Activated naive CD8-positive, alpha-beta T cell treated with anti-CD3 and anti-CD28 coated beads for 36 hours (primary cell): ENCODE data around the gene SUCLG2. TPM values are rescaled to one million over a fixed set of nuclear protein-coding genes. Genes with fewer than 3 reads are reported as not detected.
A peak's percentile ranks its signal among the peaks of the same experiment; 100 is the strongest.

Experiments
- DNase-seq: peaks from one replicate; pipeline ENCODE4 v3.0.0; 2021
- H3K27ac Mint-ChIP-seq: one replicate; pipeline ENCODE4 v1.8.0; 2022; ENCODE audit warnings: mild to moderate bottlenecking, moderate library complexity, mixed read lengths
- H3K27me3 Mint-ChIP-seq: one replicate; pipeline ENCODE4 v1.8.0; 2022; ENCODE audit warnings: mild to moderate bottlenecking, mixed read lengths
- H3K36me3 Mint-ChIP-seq: one replicate; pipeline ENCODE4 v1.8.0; 2021; ENCODE audit warnings: mild to moderate bottlenecking, mixed read lengths
- H3K4me1 Mint-ChIP-seq: one replicate; pipeline ENCODE4 v1.8.0; 2021; ENCODE audit warnings: mixed read lengths
- H3K4me3 Mint-ChIP-seq: one replicate; pipeline ENCODE4 v1.8.0; 2022; ENCODE audit warnings: mild to moderate bottlenecking, moderate library complexity, mixed read lengths
- H3K9me3 Mint-ChIP-seq: one replicate; pipeline ENCODE4 v1.8.0; 2022; ENCODE audit warnings: mixed read lengths
- total RNA-seq, 2 experiments: library from RNA; stranded (reverse); gene quantifications; one replicate each; pipeline ENCODE4 v1.2.3, GENCODE V29; 2021

Gene SUCLG2
- total RNA-seq, 2 experiments from 2014 or later = 64.2 to 65.4 TPM

DNA sequence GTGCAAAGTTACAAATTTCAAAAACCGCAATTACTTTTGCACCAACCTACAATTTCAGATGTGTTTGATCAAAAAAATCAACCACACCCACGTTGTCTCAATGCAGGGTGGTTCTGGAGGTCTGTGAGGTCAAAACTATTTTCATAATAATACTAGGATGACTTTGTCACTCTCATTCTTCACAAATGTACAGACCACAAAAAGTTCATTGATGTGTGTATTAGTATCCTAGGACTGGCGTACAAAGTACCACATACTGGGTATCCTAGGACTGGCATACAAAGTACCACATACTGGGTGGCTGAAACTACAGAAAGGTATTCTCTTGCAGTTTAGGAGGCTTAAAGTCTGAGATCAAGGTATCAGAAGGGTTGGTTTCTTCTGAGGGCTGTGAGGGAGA is 13.0 kb downstream of the SUCLG2 start:
- no peak for DNase-seq
- peaks cover 68% of the 10 kb centered on the region for H3K4me1 Mint-ChIP-seq
- H3K9me3 Mint-ChIP-seq = peaks cover 3% of the 10 kb centered on the region
- H3K4me3 Mint-ChIP-seq = no peak overlapping the region
- H3K36me3 Mint-ChIP-seq = peaks cover 70% of the 10 kb centered on the region
- H3K27me3 Mint-ChIP-seq = no peaks in the 10 kb centered on the region
- no peak overlapping the region for H3K27ac Mint-ChIP-seq

DNA sequence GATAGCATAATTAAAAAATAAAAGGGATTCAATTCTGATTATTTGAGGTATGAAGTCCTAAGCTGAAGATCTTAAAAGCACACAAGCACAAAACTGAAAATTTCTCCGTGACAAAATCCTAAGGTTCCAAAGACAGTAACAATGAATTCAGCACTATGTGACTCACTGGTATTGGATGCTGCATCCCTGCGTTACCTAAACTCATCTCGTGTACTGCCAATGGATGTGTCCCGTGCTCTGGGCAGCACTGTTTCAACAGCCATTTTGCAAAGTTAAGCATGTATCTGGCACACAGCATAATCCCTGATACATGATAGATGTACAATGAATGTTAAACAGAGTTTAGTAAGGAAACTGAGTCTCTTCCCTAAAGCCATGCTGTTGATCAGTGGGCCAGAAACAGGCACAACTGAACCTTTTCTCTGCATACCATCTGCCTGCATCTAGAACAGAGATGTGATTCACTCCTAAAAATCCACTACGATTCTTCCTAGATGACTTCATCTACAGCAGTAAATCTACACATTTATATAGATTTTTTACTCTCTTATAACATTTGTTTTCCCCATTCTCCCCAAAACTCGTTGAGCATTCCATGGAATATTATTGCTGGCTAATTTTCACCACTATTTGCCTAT is 14.3 kb downstream of the SUCLG2 start:
- Mint-ChIP-seq H3K9me3 (peaks cover 3% of the 10 kb centered on the region), H3K4me3 (no peak overlapping the region), H3K4me1 (peaks cover 72% of the 10 kb centered on the region), H3K27ac (no peak overlapping the region), H3K36me3 (peaks cover 67% of the 10 kb centered on the region), H3K27me3 (no peaks in the 10 kb centered on the region)
- DNase-seq = no peak

DNA sequence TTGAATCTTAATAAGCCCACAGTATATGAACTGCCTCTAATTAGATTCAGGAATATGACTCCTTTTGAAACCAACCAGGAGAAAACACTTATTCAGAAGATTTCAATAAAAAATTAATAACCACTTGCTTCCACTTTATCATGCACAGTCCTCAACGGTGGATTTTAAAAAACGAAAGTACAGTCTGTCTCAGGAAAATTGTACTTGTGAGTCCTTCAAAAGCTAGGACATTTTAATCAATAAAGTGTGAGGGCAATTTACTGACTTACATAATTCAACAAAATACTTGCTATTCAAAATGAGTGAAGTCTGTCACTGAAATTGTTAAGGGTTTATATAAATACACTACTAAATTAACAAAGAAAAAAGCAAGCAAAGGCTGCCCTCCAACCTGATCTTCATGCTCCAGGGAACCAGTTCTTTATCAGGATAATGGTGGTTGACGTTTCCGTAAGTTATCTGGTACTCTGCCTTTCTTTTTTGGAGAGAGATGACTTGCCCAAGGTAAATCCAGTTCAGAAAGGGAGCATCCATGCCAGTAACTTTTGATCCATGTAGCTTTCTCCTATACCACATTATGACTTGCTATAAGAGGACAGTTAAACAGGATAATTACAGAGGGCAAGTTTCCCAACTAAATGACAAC is 17.0 kb downstream of the SUCLG2 start:
- H3K4me1 Mint-ChIP-seq = peaks cover 63% of the 10 kb centered on the region
- H3K27ac Mint-ChIP-seq = no peak overlapping the region
- DNase-seq = no peak

DNA sequence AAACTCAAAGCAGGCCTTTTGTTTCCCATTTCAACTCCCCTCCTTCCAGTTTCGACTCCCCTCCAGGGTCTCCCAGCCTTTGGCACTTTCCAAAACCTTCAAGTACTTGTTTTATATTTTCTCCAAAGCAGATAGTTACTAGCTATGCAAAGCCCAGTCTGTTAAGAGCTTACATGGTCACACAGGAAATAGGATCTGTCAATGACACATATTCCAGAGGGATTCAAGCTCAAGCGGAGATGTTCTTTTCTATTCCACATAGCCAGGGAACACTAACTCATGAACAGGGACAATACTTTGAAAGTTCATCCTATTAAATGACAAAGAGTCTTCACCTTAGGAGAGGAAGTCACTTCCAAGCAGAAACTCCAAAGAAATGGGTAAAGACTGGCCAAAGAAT is 18.6 kb downstream of the SUCLG2 start:
- no peak overlapping the region for H3K4me3 Mint-ChIP-seq
- H3K4me1 Mint-ChIP-seq = peaks cover 58% of the 10 kb centered on the region
- no peaks in the 10 kb centered on the region for H3K9me3 Mint-ChIP-seq
- H3K27me3 Mint-ChIP-seq = no peaks in the 10 kb centered on the region
- H3K27ac Mint-ChIP-seq = peak overlapping the region; percentile 47
- DNase-seq = no peak
- H3K36me3 Mint-ChIP-seq = peaks cover 47% of the 10 kb centered on the region

More for the DNA sequence above, 17.0 kb downstream of the SUCLG2 start:
- no peak overlapping the region for H3K4me3 Mint-ChIP-seq
- no peaks in the 10 kb centered on the region for H3K9me3 Mint-ChIP-seq
- no peaks in the 10 kb centered on the region for H3K27me3 Mint-ChIP-seq
- H3K36me3 Mint-ChIP-seq = peaks cover 53% of the 10 kb centered on the region

DNA sequence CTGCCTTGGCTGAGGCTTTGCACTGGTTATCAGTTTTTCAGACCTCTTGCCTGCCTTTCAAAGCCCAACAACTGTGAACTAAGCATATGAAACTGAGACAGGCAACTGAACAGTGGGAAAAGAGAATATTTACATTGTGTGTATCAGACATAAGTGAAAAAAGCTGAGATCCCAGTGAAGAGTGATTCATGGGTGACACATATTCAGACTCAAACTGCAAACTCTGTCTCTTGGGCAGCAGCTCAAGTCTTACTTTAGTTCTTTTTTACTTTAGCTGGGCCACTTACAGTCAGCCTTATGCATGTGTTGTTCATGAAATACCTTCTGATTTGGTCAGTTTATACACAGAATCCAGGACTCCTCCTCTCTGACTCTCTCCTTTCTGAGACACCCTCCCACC is 19.2 kb downstream of the SUCLG2 start:
- H3K4me1 Mint-ChIP-seq = peaks cover 58% of the 10 kb centered on the region
- no peak overlapping the region for H3K4me3 Mint-ChIP-seq

DNA sequence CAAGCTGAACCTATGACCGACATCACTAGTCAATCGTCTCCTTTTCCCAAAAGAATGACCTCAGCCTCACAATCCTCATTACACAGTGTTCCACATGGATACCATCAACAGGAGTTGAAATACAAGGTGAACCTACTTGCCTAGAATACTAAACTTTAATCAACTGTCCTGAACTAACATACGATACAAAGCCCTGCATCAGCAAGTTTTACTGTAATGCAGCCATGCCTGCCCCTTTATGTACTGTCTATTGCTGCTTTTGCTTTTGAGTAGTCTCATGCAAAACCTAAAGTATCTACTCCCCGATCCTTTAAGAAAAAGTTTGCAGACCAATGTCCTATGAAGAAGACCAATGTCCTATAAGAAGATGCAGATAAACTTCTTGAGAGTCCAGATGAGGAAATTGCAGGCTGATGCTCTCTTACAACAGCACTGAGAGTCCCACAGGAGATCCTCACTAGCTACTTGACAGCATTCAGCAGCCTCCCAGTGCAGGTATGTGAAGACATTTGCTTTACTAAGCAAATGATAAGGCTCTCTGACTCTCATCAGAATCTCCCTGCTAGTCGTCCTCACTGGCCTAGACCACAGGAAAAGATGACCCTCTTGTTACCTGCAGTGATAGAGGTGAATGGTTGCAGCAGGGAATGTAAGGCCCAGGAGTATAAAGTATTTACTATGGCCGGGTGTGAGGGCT is 23.6 kb downstream of the SUCLG2 start:
- Mint-ChIP-seq H3K27ac (no peak overlapping the region), H3K27me3 (no peaks in the 10 kb centered on the region), H3K4me3 (no peak overlapping the region), H3K4me1 (peaks cover 33% of the 10 kb centered on the region), H3K9me3 (peaks cover 6% of the 10 kb centered on the region), H3K36me3 (peaks cover 55% of the 10 kb centered on the region)
- DNase-seq = no peak

More for the DNA sequence above, 19.2 kb downstream of the SUCLG2 start:
- H3K27me3 Mint-ChIP-seq = no peaks in the 10 kb centered on the region
- H3K27ac Mint-ChIP-seq = peak overlapping the region; percentile 47
- H3K36me3 Mint-ChIP-seq = peaks cover 46% of the 10 kb centered on the region
- no peak for DNase-seq
- H3K9me3 Mint-ChIP-seq = no peaks in the 10 kb centered on the region

DNA sequence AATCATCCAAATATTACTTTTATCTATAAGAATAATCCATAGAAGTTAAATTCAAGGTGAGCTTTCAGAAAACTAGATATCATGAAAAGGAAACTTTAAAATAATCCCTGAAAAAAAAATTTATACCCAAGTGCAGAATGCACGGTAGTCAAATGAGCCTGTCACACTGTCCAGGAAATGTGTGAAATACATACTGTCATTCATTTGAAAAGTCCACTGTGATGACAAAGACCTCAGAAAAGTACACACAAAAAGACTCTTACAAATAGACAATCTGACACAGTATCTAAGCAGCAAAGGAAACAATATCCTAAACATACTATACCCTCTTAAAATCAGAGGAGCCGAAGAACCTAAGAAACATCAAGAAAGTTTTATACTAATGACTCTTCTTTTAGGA is 29.7 kb downstream of the SUCLG2 start:
- H3K27me3 Mint-ChIP-seq = no peaks in the 10 kb centered on the region
- H3K36me3 Mint-ChIP-seq = peaks cover 77% of the 10 kb centered on the region
- H3K4me3 Mint-ChIP-seq = no peak overlapping the region

DNA sequence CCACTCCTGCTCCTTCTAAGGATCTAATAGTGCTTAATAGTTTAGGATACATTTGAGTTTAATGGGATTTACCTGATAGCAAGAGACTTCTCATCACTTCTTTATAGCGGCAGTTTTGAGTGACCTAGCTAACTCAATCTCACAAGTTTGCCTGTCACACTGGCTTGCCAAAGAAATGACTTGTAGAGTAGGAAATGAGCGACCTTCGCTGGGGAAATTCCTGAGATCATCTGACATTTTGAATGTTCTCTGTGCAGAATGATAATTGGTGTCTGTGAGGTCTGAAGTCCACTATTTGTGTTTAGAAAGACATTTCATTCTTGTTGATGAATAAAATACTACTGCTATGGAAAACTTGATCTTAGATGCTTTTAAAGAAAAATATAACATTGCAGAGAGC is 30.3 kb downstream of the SUCLG2 start:
- DNase-seq = no peak
- peaks cover 10% of the 10 kb centered on the region for H3K9me3 Mint-ChIP-seq
- H3K4me1 Mint-ChIP-seq = peaks cover 42% of the 10 kb centered on the region
- peaks cover 80% of the 10 kb centered on the region for H3K36me3 Mint-ChIP-seq
- peak overlapping the region; percentile 8 for H3K27ac Mint-ChIP-seq
- no peaks in the 10 kb centered on the region for H3K27me3 Mint-ChIP-seq
- H3K4me3 Mint-ChIP-seq = no peak overlapping the region

More for the DNA sequence above, 29.7 kb downstream of the SUCLG2 start:
- Mint-ChIP-seq H3K27ac (no peak overlapping the region), H3K4me1 (peaks cover 39% of the 10 kb centered on the region), H3K9me3 (peaks cover 10% of the 10 kb centered on the region)
- no peak for DNase-seq

DNA sequence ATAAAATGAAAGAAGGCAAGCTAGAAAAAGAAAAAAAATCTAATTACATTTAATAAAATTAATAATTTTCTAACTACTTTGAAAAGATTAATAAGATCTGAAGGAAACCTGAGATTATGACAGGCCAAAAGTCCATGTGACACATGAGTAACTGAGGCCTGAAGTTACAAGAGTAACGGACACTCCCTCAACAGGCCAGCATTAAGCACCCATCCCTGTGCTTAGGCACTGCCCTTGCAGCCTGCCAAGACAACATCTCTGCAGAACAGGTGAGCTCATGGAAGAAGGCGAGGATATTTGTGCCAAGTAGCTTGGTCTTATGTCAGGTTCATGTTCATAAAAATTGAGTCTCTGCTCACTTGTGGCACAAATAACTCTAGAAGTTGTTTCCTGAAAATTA is 31.8 kb downstream of the SUCLG2 start:
- H3K36me3 Mint-ChIP-seq = peaks cover 75% of the 10 kb centered on the region
- no peak for DNase-seq
- peaks cover 7% of the 10 kb centered on the region for H3K9me3 Mint-ChIP-seq
- peaks cover 39% of the 10 kb centered on the region for H3K4me1 Mint-ChIP-seq
- no peak overlapping the region for H3K4me3 Mint-ChIP-seq
- H3K27me3 Mint-ChIP-seq = no peaks in the 10 kb centered on the region
- H3K27ac Mint-ChIP-seq = no peak overlapping the region

DNA sequence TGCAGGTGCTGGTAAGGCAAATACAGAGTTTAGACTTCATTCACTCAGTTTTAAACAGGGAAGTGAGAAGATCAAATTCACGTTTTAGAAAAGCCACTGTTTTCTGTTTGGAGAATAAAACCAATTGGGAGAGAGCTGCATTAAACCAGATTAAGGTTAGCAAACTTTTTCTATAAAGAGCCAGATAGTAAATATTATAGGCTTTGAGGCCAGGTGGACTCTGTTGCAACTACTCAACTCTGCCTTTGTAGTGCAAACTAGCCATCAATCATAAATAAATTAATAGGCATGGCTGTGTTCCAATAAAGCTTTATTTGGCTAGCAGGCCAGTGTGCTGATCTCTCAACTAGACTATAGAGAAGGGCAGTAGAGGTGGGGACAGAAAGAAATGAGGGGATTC is 33.5 kb downstream of the SUCLG2 start:
- Mint-ChIP-seq H3K9me3 (peaks cover 4% of the 10 kb centered on the region), H3K4me1 (peaks cover 40% of the 10 kb centered on the region), H3K27ac (no peak overlapping the region), H3K4me3 (no peak overlapping the region), H3K36me3 (peaks cover 76% of the 10 kb centered on the region), H3K27me3 (no peaks in the 10 kb centered on the region)
- DNase-seq = no peak

DNA sequence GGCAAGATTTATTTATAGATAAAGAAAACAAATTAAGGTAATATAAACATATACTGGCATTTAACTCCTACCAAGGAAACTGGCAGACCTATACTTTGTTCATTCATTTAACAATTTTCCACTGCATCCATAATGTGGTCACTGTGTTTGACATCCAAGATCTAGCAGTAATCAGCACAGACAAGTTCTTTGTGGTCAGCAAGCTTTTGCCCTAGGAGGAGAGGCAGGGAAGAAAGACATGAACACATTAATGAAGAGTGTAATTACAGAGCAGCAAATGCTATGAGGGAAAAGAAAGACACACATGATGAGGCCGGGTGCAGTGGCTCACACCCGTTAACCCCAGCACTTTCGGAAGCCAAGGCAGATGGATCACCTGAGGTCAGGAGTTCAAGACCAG is 34.4 kb downstream of the SUCLG2 start:
- Mint-ChIP-seq H3K9me3 (peaks cover 4% of the 10 kb centered on the region), H3K4me1 (peaks cover 38% of the 10 kb centered on the region), H3K36me3 (peaks cover 77% of the 10 kb centered on the region), H3K27ac (no peak overlapping the region), H3K4me3 (no peak overlapping the region), H3K27me3 (no peaks in the 10 kb centered on the region)
- DNase-seq = no peak

DNA sequence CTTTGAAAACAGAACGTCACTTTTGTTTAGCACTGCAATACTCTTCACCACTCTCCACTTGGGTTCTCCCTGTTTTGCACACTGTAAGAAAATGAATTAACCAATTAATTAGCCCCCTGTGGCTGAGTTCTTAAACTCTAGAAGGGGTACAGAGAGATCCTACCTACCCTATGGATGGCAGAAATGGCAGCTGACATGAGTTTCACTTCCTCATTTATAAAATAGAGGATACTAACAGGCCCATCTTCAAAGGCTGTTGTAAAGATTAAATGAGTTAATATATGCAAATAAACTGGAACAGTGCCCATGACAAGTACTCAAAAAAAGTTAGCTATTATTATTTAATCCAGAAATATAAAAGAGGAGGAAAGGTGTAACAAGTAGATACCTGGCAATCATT is 36.9 kb downstream of the SUCLG2 start:
- no peak overlapping the region for H3K27ac Mint-ChIP-seq
- H3K9me3 Mint-ChIP-seq = no peaks in the 10 kb centered on the region
- no peak for DNase-seq
- H3K4me3 Mint-ChIP-seq = no peak overlapping the region
- H3K27me3 Mint-ChIP-seq = no peaks in the 10 kb centered on the region
- H3K36me3 Mint-ChIP-seq = peaks cover 77% of the 10 kb centered on the region
- H3K4me1 Mint-ChIP-seq = peaks cover 20% of the 10 kb centered on the region

DNA sequence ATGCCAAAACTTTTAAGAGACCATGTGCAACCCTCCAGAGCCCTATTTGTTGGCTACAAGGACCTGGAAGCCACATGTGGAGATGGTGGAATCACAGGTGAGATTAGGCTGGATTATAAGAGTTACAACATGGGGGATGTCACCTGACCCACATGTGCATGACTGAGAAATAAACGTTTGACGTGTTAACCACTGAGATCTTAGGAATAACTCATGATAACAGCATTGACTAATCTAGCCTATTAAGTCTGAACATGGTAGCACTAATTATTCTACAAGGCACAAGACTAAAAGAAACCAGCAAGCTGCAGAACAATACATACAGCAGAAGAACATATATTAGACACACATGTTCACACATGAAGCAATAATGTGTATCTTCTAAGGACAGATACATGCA is 38.4 kb downstream of the SUCLG2 start:
- Mint-ChIP-seq H3K4me3 (no peak overlapping the region), H3K4me1 (peaks cover 12% of the 10 kb centered on the region), H3K27me3 (no peaks in the 10 kb centered on the region), H3K36me3 (peaks cover 74% of the 10 kb centered on the region), H3K9me3 (no peaks in the 10 kb centered on the region), H3K27ac (no peak overlapping the region)
- DNase-seq = no peak

DNA sequence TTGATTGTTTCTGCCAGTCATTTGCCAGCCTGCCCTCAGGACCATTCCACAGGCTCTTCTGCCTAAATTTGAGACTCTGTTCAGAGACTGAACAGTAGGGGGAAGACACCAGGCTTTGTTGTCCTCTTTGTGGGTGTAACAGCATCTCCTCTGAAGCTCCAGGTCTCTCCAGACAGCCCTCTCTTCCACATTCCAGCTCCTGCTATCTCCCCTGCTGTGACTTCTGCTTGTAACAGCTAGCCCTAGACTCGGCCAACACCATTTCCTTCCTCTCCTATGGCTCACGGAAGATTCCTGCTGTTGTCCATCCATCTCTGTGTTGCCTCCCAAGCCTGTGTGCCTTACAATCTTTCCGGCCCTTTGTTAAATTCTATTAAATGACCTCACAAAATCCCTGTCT is 40.2 kb downstream of the SUCLG2 start:
- no peak for DNase-seq
- H3K4me1 Mint-ChIP-seq = peaks cover 9% of the 10 kb centered on the region
- peaks cover 80% of the 10 kb centered on the region for H3K36me3 Mint-ChIP-seq
- H3K4me3 Mint-ChIP-seq = no peak overlapping the region
- H3K27ac Mint-ChIP-seq = no peak overlapping the region
- no peaks in the 10 kb centered on the region for H3K27me3 Mint-ChIP-seq
- peaks cover 6% of the 10 kb centered on the region for H3K9me3 Mint-ChIP-seq

DNA sequence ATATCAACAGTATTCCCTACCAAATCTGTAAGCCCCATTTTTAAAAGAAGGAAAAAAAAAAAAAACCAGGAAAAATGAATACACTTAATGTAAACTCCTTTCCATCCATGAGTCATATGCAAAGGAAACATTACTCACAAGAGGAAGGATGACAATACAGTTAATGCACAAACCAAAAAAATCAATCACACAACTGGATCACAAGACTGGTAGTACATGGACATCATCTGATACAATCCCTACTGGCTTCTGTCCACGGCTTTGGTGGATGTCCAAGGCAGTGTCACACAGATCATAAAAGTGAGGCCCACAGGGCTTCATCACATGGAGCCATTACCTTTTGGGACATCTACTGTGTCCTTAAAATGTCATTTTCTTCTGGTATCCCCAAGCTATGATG is 44.0 kb downstream of the SUCLG2 start:
- Mint-ChIP-seq H3K9me3 (peaks cover 8% of the 10 kb centered on the region), H3K27me3 (no peaks in the 10 kb centered on the region), H3K4me1 (peaks cover 10% of the 10 kb centered on the region), H3K27ac (no peak overlapping the region), H3K36me3 (peaks cover 84% of the 10 kb centered on the region), H3K4me3 (no peak overlapping the region)
- no peak for DNase-seq
